HEK293 (cell line): ENCODE results near the gene APCDD1.
A peak's percentile ranks its signal among the peaks of the same experiment; 100 is the strongest.

Experiments used
- CTCF ChIA-PET: fragments of 350-600 bp; formaldehyde crosslinking; extraction: SDS; loops from one replicate; lab custom pipeline; 2021; ENCODE audit warnings: antibody characterized with exemption; lab: Yijun Ruan, JAX
- POLR2A ChIA-PET: fragments of 300-600 bp; formaldehyde crosslinking; extraction: SDS; loops from one replicate; lab custom pipeline; 2020; ENCODE audit warnings: antibody characterized with exemption, inconsistent platforms; lab: Yijun Ruan, JAX
- H3K27ac ChIP-seq: fragments of 200-500 bp; sonication (Bioruptor generic); 2 replicates; pipeline ENCODE4 v1.5.1; 2014; ENCODE audit warnings: low read depth, low read length, control low read depth, inconsistent platforms; ENCODE audit errors: extremely low read depth
- H3K36me3 ChIP-seq, 2 experiments: fragments of 200-500 bp in 1 of 2; sonication (Bioruptor generic) in 1 of 2; 1 replicate in 1 of 2; 2 replicates in 1 of 2; pipeline ENCODE4 v1.5.1; 2014 to 2017; ENCODE audit warnings: inconsistent platforms in 2 of 2, low read length in 2 of 2; ENCODE audit not compliant: control insufficient read depth in 2 of 2, insufficient read depth in 1 of 2
- H3K4me1 ChIP-seq: fragments of 200-500 bp; sonication (Bioruptor generic); 2 replicates; pipeline ENCODE4 v1.5.1; 2014; ENCODE audit warnings: mild to moderate bottlenecking, low read length, inconsistent platforms; ENCODE audit not compliant: control insufficient read depth, insufficient read depth
- H3K4me3 ChIP-seq: 2 replicates; pipeline ENCODE4 v1.5.1; 2011; ENCODE audit warnings: low read depth, mild to moderate bottlenecking, control low read depth, low read length, moderate library complexity
- H3K9me3 ChIP-seq: fragments of 200-500 bp; sonication (Bioruptor generic); 2 replicates; pipeline ENCODE4 v1.5.1; 2014; ENCODE audit warnings: low read depth, low read length, inconsistent platforms; ENCODE audit not compliant: control insufficient read depth, insufficient read depth
- BCL11A ChIP-seq: fragments of 450-650 bp; formaldehyde crosslinking; IDR thresholded peaks from 2 replicates; pipeline ENCODE4 v1.5.1; 2016; ENCODE audit warnings: low read depth, missing biosample characterization, missing genetic modification characterization
- SCRT2 ChIP-seq: fragments of 450-650 bp; formaldehyde crosslinking; IDR thresholded peaks from 2 replicates; pipeline ENCODE4 v1.5.1; 2016; ENCODE audit warnings: missing biosample characterization, missing genetic modification characterization
- ZBTB48 ChIP-seq: fragments of 450-650 bp; formaldehyde crosslinking; IDR thresholded peaks from 2 replicates; pipeline ENCODE4 v1.5.1; 2016; ENCODE audit warnings: missing biosample characterization, missing genetic modification characterization
- ZNF121 ChIP-seq: fragments of 450-650 bp; formaldehyde crosslinking; IDR thresholded peaks from 2 replicates; pipeline ENCODE4 v1.5.1; 2016; ENCODE audit warnings: missing biosample characterization, missing genetic modification characterization
- ZNF341 ChIP-seq: fragments of 450-650 bp; formaldehyde crosslinking; IDR thresholded peaks from 2 replicates; pipeline ENCODE4; 2016; ENCODE audit warnings: low read depth, missing biosample characterization, missing genetic modification characterization
- ZNF544 ChIP-seq: fragments of 450-650 bp; formaldehyde crosslinking; IDR thresholded peaks from 2 replicates; pipeline ENCODE4 v1.5.0; 2017; ENCODE audit warnings: missing biosample characterization, missing genetic modification characterization
- ZNF660 ChIP-seq: fragments of 450-650 bp; IDR thresholded peaks from 2 replicates; pipeline ENCODE4 v1.5.1; 2018; ENCODE audit warnings: missing biosample characterization, mild to moderate bottlenecking, missing genetic modification characterization
- ZNF670 ChIP-seq: fragments of 450-650 bp; formaldehyde crosslinking; IDR thresholded peaks from 2 replicates; pipeline ENCODE4 v1.5.1; 2016; ENCODE audit warnings: missing biosample characterization, missing genetic modification characterization, low read depth
- ZNF707 ChIP-seq: fragments of 450-650 bp; formaldehyde crosslinking; IDR thresholded peaks from 2 replicates; pipeline ENCODE4 v1.5.1; 2016; ENCODE audit warnings: missing biosample characterization, missing genetic modification characterization
- ZNF792 ChIP-seq: fragments of 450-650 bp; formaldehyde crosslinking; IDR thresholded peaks from 2 replicates; pipeline ENCODE4 v1.5.1; 2016; ENCODE audit warnings: missing biosample characterization, missing genetic modification characterization
- ZNF830 ChIP-seq: fragments of 450-650 bp; IDR thresholded peaks from 2 replicates; pipeline ENCODE4 v1.5.0; 2018; ENCODE audit warnings: missing biosample characterization, missing genetic modification characterization, low read depth, mild to moderate bottlenecking, moderate library complexity
- ZNF843 ChIP-seq: fragments of 450-650 bp; formaldehyde crosslinking; IDR thresholded peaks from 2 replicates; pipeline ENCODE4 v1.5.1; 2016; ENCODE audit warnings: missing biosample characterization, missing genetic modification characterization
- ZSCAN23 ChIP-seq: fragments of 450-650 bp; formaldehyde crosslinking; IDR thresholded peaks from 2 replicates; pipeline ENCODE4 v1.5.1; 2016; ENCODE audit warnings: missing biosample characterization, missing genetic modification characterization
- TF ChIP-seq, protein P1 (sequence below): fragments of 450-650 bp; formaldehyde crosslinking; IDR thresholded peaks from 2 replicates; pipeline ENCODE4 v1.5.1; 2017; ENCODE audit warnings: missing biosample characterization, mild to moderate bottlenecking, missing genetic modification characterization, moderate library complexity
- TF ChIP-seq, protein P2 (sequence below): fragments of 450-650 bp; formaldehyde crosslinking; IDR thresholded peaks from 2 replicates; pipeline ENCODE4 v1.5.1; 2017; ENCODE audit warnings: missing biosample characterization, missing genetic modification characterization
- TF ChIP-seq, protein P3 (sequence below): fragments of 450-650 bp; formaldehyde crosslinking; IDR thresholded peaks from 2 replicates; pipeline ENCODE4 v1.5.1; 2016; ENCODE audit warnings: missing biosample characterization, missing genetic modification characterization

The APCDD1 gene

DNA sequence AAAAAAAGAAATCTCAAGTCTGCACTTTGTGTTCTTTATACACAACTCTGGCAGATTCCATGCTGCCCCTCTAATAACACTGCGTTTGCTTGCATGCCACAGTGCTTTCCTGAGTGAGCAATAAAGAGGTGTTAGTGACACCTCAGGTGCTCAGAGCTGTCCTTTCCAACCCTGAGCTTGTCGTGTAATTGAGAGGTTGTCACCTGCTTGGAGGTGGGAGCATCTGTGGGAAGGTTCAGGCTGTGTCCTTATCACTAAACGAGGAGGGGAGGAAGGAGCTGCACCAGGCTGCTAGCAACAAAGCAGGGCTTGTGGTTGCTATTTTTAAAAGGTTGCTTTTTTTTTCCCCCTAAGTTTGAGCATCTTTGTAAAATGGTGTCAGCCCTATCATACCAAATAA lies 31.9 kb downstream of the APCDD1 start (continued):
- TF ChIP-seq ZNF707 (tag by site-specific recombination) = no peak

DNA sequence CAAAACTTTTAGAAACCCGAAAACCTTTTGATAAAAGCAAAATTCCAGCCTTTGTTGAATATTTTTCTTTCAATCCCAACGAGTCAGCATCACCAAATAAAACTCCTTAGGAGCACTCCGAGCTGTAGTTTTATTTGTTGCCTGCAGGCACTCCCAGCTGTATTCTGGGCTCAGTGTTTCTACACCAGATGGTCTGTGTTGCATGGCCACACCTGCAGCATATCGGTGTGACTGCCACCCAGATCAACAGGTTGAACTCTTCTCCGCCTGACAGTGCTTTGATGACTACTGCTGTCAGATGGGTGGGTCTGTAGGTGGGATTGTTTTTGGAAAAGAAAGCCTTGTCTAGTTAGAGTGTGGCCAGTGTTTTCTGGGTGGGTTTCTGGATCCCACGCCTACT lies 32.7 kb downstream of the APCDD1 start:
- no peak for TF ChIP-seq ZNF341 (tag by site-specific recombination)
- peak; percentile 31; the same call in 1 of the 2 replicates for TF ChIP-seq SCRT2 (tag by site-specific recombination)
- Histone ChIP-seq H3K27ac (no peak overlapping the region), H3K36me3 (peaks cover 0 to 4% of the 10 kb centered on the region in 2 experiments; a peak in 1 of 3 replicates), H3K4me1 (no peaks in the 10 kb centered on the region), H3K9me3 (no peaks in the 10 kb centered on the region), H3K4me3 (no peak overlapping the region)
- CTCF ChIA-PET = no interaction called here
- POLR2A ChIA-PET = no interaction called here

DNA sequence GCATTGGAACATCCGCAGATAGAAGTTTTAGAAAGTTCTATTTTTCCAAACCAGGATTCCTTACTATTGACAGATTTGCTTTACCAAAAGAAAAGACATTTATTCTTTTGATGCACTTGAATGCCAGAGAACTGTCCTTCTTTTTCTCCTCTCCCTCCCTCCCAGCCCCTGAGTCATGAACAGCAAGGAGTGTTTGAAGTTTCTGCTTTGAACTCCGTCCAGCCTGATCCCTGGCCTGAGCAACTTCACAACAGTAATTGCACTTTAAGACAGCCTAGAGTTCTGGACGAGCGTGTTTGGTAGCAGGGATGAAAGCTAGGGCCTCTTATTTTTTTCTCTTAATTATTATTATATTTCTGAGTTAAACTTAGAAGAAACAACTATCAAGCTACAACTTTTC lies 33.6 kb downstream of the APCDD1 start:
- Histone ChIP-seq H3K9me3 (no peaks in the 10 kb centered on the region), H3K4me1 (no peaks in the 10 kb centered on the region), H3K4me3 (no peak overlapping the region), H3K36me3 (peaks cover 0 to 4% of the 10 kb centered on the region in 2 experiments; a peak in 1 of 3 replicates), H3K27ac (no peak overlapping the region)
- ChIA-PET CTCF (interaction anchor here (0.6 kb wide), 1 partner anchor 352 kb away, joined by 3 read pairs; no protein-coding TSS in a partner anchor), POLR2A (interaction anchor here (0.7 kb wide), 1 partner anchor 549 kb away, joined by 3 read pairs; no protein-coding TSS in a partner anchor)
- TF ChIP-seq ZBTB48 (tag by site-specific recombination) (no peak), ZNF121 (tag by site-specific recombination) (no peak), ZNF792 (tag by site-specific recombination) (no peak), ZNF544 (tag by site-specific recombination) (no peak), ZNF830 (tag by site-specific recombination) (no peak), BCL11A (tag by site-specific recombination) (no peak), ZNF670 (tag by site-specific recombination) (no peak), ZSCAN23 (tag by site-specific recombination) (no peak), ZNF660 (tag by site-specific recombination) (no peak)
- TF ChIP-seq, protein P1, sequence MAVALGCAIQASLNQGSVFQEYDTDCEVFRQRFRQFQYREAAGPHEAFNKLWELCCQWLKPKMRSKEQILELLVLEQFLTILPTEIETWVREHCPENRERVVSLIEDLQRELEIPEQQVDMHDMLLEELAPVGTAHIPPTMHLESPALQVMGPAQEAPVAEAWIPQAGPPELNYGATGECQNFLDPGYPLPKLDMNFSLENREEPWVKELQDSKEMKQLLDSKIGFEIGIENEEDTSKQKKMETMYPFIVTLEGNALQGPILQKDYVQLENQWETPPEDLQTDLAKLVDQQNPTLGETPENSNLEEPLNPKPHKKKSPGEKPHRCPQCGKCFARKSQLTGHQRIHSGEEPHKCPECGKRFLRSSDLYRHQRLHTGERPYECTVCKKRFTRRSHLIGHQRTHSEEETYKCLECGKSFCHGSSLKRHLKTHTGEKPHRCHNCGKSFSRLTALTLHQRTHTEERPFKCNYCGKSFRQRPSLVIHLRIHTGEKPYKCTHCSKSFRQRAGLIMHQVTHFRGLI (tag by site-specific recombination) = no peak
- TF ChIP-seq, protein P2, sequence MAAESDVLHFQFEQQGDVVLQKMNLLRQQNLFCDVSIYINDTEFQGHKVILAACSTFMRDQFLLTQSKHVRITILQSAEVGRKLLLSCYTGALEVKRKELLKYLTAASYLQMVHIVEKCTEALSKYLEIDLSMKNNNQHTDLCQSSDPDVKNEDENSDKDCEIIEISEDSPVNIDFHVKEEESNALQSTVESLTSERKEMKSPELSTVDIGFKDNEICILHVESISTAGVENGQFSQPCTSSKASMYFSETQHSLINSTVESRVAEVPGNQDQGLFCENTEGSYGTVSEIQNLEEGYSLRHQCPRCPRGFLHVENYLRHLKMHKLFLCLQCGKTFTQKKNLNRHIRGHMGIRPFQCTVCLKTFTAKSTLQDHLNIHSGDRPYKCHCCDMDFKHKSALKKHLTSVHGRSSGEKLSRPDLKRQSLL (tag by site-specific recombination) = no peak

DNA sequence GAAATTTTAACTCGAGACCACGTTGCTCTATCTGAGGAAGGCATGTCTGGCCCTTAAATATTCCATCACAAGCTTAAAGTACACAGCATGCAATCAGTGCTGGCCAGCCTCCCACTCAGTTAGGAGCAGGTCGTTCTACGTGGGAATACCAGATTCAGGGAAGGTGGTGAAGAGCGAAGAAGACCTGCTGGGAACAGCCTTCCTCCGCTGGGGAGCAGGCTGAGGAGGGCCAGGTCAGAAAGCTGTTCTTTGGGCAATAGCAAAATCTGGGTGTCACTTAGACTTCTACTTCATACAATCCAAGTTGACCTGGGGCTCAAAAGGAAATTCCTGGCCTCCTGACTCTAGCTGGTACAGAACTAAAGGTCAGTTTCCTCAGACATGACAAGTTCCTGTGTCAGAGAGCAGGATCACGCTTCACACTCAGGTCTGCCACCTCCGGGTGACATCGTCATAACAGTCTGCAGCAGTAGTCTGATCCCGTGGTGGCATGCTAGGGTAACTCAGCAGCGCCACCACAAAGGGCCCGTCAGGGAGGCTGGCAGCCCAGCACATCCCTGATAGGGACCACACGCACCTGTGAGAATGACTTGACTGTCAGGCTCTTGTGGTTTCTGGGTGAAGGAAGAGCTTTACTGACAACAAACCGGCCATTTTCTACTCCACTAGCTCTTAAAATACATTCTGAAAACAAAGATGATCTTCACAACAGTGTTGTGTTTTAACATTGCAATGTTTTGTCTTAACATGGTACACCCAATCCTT lies 36.1 kb downstream of the APCDD1 start:
- H3K4me3 ChIP-seq = no peak overlapping the region
- H3K27ac ChIP-seq = no peak overlapping the region
- peaks cover 0 to 4% of the 10 kb centered on the region in 2 experiments; a peak in 1 of 3 replicates for H3K36me3 ChIP-seq
- POLR2A ChIA-PET = interaction anchor here (0.6 kb wide), 1 partner anchor 8 kb away, joined by 3 read pairs; no protein-coding TSS in a partner anchor
- no peaks in the 10 kb centered on the region for H3K4me1 ChIP-seq
- TF ChIP-seq ZNF843 (tag by site-specific recombination) = no peak
- TF ChIP-seq, protein P3, sequence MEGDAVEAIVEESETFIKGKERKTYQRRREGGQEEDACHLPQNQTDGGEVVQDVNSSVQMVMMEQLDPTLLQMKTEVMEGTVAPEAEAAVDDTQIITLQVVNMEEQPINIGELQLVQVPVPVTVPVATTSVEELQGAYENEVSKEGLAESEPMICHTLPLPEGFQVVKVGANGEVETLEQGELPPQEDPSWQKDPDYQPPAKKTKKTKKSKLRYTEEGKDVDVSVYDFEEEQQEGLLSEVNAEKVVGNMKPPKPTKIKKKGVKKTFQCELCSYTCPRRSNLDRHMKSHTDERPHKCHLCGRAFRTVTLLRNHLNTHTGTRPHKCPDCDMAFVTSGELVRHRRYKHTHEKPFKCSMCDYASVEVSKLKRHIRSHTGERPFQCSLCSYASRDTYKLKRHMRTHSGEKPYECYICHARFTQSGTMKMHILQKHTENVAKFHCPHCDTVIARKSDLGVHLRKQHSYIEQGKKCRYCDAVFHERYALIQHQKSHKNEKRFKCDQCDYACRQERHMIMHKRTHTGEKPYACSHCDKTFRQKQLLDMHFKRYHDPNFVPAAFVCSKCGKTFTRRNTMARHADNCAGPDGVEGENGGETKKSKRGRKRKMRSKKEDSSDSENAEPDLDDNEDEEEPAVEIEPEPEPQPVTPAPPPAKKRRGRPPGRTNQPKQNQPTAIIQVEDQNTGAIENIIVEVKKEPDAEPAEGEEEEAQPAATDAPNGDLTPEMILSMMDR = peak; percentile 74
- no peaks in the 10 kb centered on the region for H3K9me3 ChIP-seq
- CTCF ChIA-PET = interaction anchor here (0.9 to 1.0 kb wide), 2 partner anchors 28 to 30 kb away, joined by 3 read pairs; no protein-coding TSS in a partner anchor
